Activated CD8-positive, alpha-beta T cell treated with anti-CD3 and anti-CD28 coated beads, Interleukin-2, amount 10 ng/mL, durations not matched to agents 7 days and 5 days (primary cell): Measurements from ENCODE around the gene VRK2. TPM values are rescaled to one million over a fixed set of nuclear protein-coding genes. Genes with fewer than 3 reads are reported as not detected.
"Not testable (repeated sequence)": the region's sequence is repeated elsewhere in the genome, so short reads cannot be mapped to it uniquely, and the experiment has no call there.

Source experiments
- ATAC-seq: fragments of 150-1000 bp; cut with Tn5 transposase; one replicate; pipeline ENCODE4 v1.10.0; 2021; ENCODE audit warnings: moderate library complexity
- CTCF ChIA-PET: fragments of 350-600 bp; sonication (Branson Sonifier 250); formaldehyde crosslinking; loops from one replicate; lab custom pipeline; 2021; ENCODE audit warnings: antibody characterized with exemption; lab: Charles Lee
- POLR2A ChIA-PET: fragments of 350-600 bp; sonication (Branson Sonifier 250); formaldehyde crosslinking; loops from one replicate; lab custom pipeline; 2021; ENCODE audit warnings: antibody characterized with exemption; lab: Charles Lee
- DNase-seq: peaks from one replicate; pipeline ENCODE4 v3.0.0-alpha.2; 2020
- H3K27ac Mint-ChIP-seq: one replicate; pipeline ENCODE4 v1.8.0; 2021; ENCODE audit warnings: mild to moderate bottlenecking, mixed read lengths
- H3K27me3 Mint-ChIP-seq: one replicate; pipeline ENCODE4 v1.8.0; 2021; ENCODE audit warnings: low read depth, mixed read lengths
- H3K36me3 Mint-ChIP-seq: one replicate; pipeline ENCODE4 v1.8.0; 2021; ENCODE audit warnings: low read depth, mixed read lengths
- H3K4me1 Mint-ChIP-seq: one replicate; pipeline ENCODE4 v1.8.0; 2021; ENCODE audit warnings: low read depth, mixed read lengths
- H3K4me3 Mint-ChIP-seq: one replicate; pipeline ENCODE4 v1.8.0; 2021; ENCODE audit warnings: mild to moderate bottlenecking, mixed read lengths
- H3K9me3 Mint-ChIP-seq: one replicate; pipeline ENCODE4 v1.8.0; 2022; ENCODE audit warnings: mixed read lengths; ENCODE audit not compliant: insufficient read depth
- total RNA-seq, 2 experiments: library from RNA; stranded (reverse); gene quantifications; one replicate each; pipeline ENCODE4 v1.2.3, GENCODE V29; 2021

The VRK2 gene
- total RNA-seq, 2 experiments from 2014 or later: 24.1 to 26.0 TPM

- ATAC-seq, DNase-seq, H3K4me3 Mint-ChIP-seq, H3K27ac Mint-ChIP-seq, H3K27me3 Mint-ChIP-seq, H3K9me3 Mint-ChIP-seq, CTCF ChIA-PET, POLR2A ChIA-PET, H3K4me1 Mint-ChIP-seq: not testable (repeated sequence)
- H3K36me3 Mint-ChIP-seq: peaks cover 34% of the 10 kb centered on the region
Observed at GRCh38 chr2:58177187-58177586, 130.6 kb downstream of the VRK2 start.

- CTCF ChIA-PET, H3K27me3 Mint-ChIP-seq, H3K9me3 Mint-ChIP-seq, POLR2A ChIA-PET, DNase-seq, H3K27ac Mint-ChIP-seq, H3K4me3 Mint-ChIP-seq, H3K4me1 Mint-ChIP-seq, ATAC-seq: not testable (repeated sequence)
- peaks cover 16% of the 10 kb centered on the region for H3K36me3 Mint-ChIP-seq
Observed at GRCh38 chr2:58180175-58180574, 133.6 kb downstream of the VRK2 start.

- CTCF ChIA-PET: no interaction called here
- no peak for ATAC-seq
Observed at GRCh38 chr2:58180635-58181034, 134.0 kb downstream of the VRK2 start.

GRCh38 chr2:58182527-58182926, 135.9 kb downstream of the VRK2 start:
- H3K9me3 Mint-ChIP-seq: no peaks in the 10 kb centered on the region
- CTCF ChIA-PET: no interaction called here
- H3K36me3 Mint-ChIP-seq: peaks cover 20% of the 10 kb centered on the region
- H3K4me3 Mint-ChIP-seq: no peak overlapping the region
- DNase-seq (no peak), ATAC-seq (no peak)
- POLR2A ChIA-PET: no interaction called here
- no peak overlapping the region for H3K27ac Mint-ChIP-seq
- H3K4me1 Mint-ChIP-seq: no peaks in the 10 kb centered on the region
- H3K27me3 Mint-ChIP-seq: no peaks in the 10 kb centered on the region

More at GRCh38 chr2:58180635-58181034, 134.0 kb downstream of the VRK2 start:
- Mint-ChIP-seq H3K27ac (no peak overlapping the region), H3K4me1 (no peaks in the 10 kb centered on the region), H3K27me3 (no peaks in the 10 kb centered on the region), H3K36me3 (peaks cover 14% of the 10 kb centered on the region), H3K4me3 (no peak overlapping the region), H3K9me3 (no peaks in the 10 kb centered on the region)
- DNase-seq: no peak
- POLR2A ChIA-PET: no interaction called here

- no peak overlapping the region for H3K4me3 Mint-ChIP-seq
- DNase-seq (no peak), ATAC-seq (no peak)
- no peaks in the 10 kb centered on the region for H3K27me3 Mint-ChIP-seq
- no peaks in the 10 kb centered on the region for H3K4me1 Mint-ChIP-seq
- POLR2A ChIA-PET: no interaction called here
- CTCF ChIA-PET: no interaction called here
- no peak overlapping the region for H3K27ac Mint-ChIP-seq
- peaks cover 16% of the 10 kb centered on the region for H3K36me3 Mint-ChIP-seq
- H3K9me3 Mint-ChIP-seq: no peaks in the 10 kb centered on the region
Observed at GRCh38 chr2:58186501-58186900, 139.9 kb downstream of the VRK2 start.

- H3K27me3 Mint-ChIP-seq, DNase-seq, POLR2A ChIA-PET, H3K27ac Mint-ChIP-seq, H3K9me3 Mint-ChIP-seq, H3K4me1 Mint-ChIP-seq, ATAC-seq, H3K4me3 Mint-ChIP-seq, CTCF ChIA-PET: not testable (repeated sequence)
- H3K36me3 Mint-ChIP-seq: peaks cover 16% of the 10 kb centered on the region
Observed at GRCh38 chr2:58187022-58187421, 140.4 kb downstream of the VRK2 start.

GRCh38 chr2:58194458-58194857, 147.9 kb downstream of the VRK2 start:
- ATAC-seq (no peak), DNase-seq (no peak)
- ChIA-PET POLR2A (no interaction called here), CTCF (no interaction called here)
- Mint-ChIP-seq H3K27me3 (no peaks in the 10 kb centered on the region), H3K27ac (no peak overlapping the region), H3K4me1 (no peaks in the 10 kb centered on the region), H3K36me3 (peaks cover 10% of the 10 kb centered on the region), H3K9me3 (no peaks in the 10 kb centered on the region), H3K4me3 (no peak overlapping the region)

GRCh38 chr2:58195662-58196061, 149.1 kb downstream of the VRK2 start:
- Mint-ChIP-seq H3K4me3 (no peak overlapping the region), H3K27ac (no peak overlapping the region), H3K27me3 (no peaks in the 10 kb centered on the region), H3K9me3 (no peaks in the 10 kb centered on the region), H3K36me3 (peaks cover 10% of the 10 kb centered on the region), H3K4me1 (no peaks in the 10 kb centered on the region)
- no peak for DNase-seq
- no peak for ATAC-seq
- CTCF ChIA-PET: no interaction called here
- POLR2A ChIA-PET: no interaction called here

- Mint-ChIP-seq H3K4me1 (no peaks in the 10 kb centered on the region), H3K27ac (no peak overlapping the region), H3K4me3 (no peak overlapping the region), H3K36me3 (peaks cover 11% of the 10 kb centered on the region), H3K27me3 (no peaks in the 10 kb centered on the region), H3K9me3 (no peaks in the 10 kb centered on the region)
- no peak for ATAC-seq
- POLR2A ChIA-PET: no interaction called here
- DNase-seq: no peak
- CTCF ChIA-PET: no interaction called here
Observed at GRCh38 chr2:58197894-58198293, 151.3 kb downstream of the VRK2 start.

- POLR2A ChIA-PET: no interaction called here
- H3K9me3 Mint-ChIP-seq: no peaks in the 10 kb centered on the region
- DNase-seq: no peak
- peaks cover 5% of the 10 kb centered on the region for H3K36me3 Mint-ChIP-seq
- no peaks in the 10 kb centered on the region for H3K4me1 Mint-ChIP-seq
- ATAC-seq: no peak
- H3K27ac Mint-ChIP-seq: no peak overlapping the region
- no peak overlapping the region for H3K4me3 Mint-ChIP-seq
- no peaks in the 10 kb centered on the region for H3K27me3 Mint-ChIP-seq
- CTCF ChIA-PET: no interaction called here
Observed at GRCh38 chr2:58202404-58202803, 155.8 kb downstream of the VRK2 start.

GRCh38 chr2:58203018-58203417, 156.4 kb downstream of the VRK2 start:
- no peak overlapping the region for H3K4me3 Mint-ChIP-seq
- ChIA-PET CTCF (no interaction called here), POLR2A (no interaction called here)
- ATAC-seq: no peak
- no peak overlapping the region for H3K27ac Mint-ChIP-seq
- no peaks in the 10 kb centered on the region for H3K4me1 Mint-ChIP-seq
- no peaks in the 10 kb centered on the region for H3K27me3 Mint-ChIP-seq
- DNase-seq: no peak
- no peaks in the 10 kb centered on the region for H3K9me3 Mint-ChIP-seq
- H3K36me3 Mint-ChIP-seq: peaks cover 4% of the 10 kb centered on the region

- H3K27me3 Mint-ChIP-seq: no peaks in the 10 kb centered on the region
Observed at GRCh38 chr2:58204195-58204959, 157.8 kb downstream of the VRK2 start.

GRCh38 chr2:58206785-58207184, 160.2 kb downstream of the VRK2 start:
- DNase-seq (no peak), ATAC-seq (no peak)
- Mint-ChIP-seq H3K9me3 (peaks cover 14% of the 10 kb centered on the region), H3K4me1 (no peaks in the 10 kb centered on the region), H3K4me3 (no peak overlapping the region), H3K27ac (no peak overlapping the region), H3K27me3 (no peaks in the 10 kb centered on the region), H3K36me3 (peaks cover 26% of the 10 kb centered on the region)
- ChIA-PET CTCF (no interaction called here), POLR2A (no interaction called here)

More at GRCh38 chr2:58204195-58204959, 157.8 kb downstream of the VRK2 start:
- ChIA-PET POLR2A (no interaction called here), CTCF (no interaction called here)
- no peaks in the 10 kb centered on the region for H3K9me3 Mint-ChIP-seq
- H3K4me1 Mint-ChIP-seq: no peaks in the 10 kb centered on the region
- H3K4me3 Mint-ChIP-seq: no peak overlapping the region
- H3K36me3 Mint-ChIP-seq: peaks cover 4% of the 10 kb centered on the region
- no peak for ATAC-seq
- DNase-seq: no peak
- no peak overlapping the region for H3K27ac Mint-ChIP-seq
